Esophagus squamous epithelium (tissue), 4 donors: ENCODE data around the gene UNC13C.

ENCODE experiments used
- POLR2A ChIP-seq, 4 donors: fragments of 450-650 bp; IDR thresholded peaks; one replicate each; pipeline ENCODE4 v1.6.1; 2017; ENCODE audit warnings: antibody characterized with exemption in 4 of 4, mild to moderate bottlenecking in 4 of 4, moderate library complexity in 3 of 4
- TF ChIP-seq, protein P1 (sequence below), 6 experiments: fragments of 450-650 bp in 4 of 6; fragments of 200-600 bp in 2 of 6; sonication (generic) in 2 of 6; IDR thresholded peaks; one replicate each; pipeline ENCODE4 v1.5.1; 2016 to 2019; ENCODE audit warnings: antibody characterized with exemption in 6 of 6, mild to moderate bottlenecking in 4 of 6, moderate library complexity in 4 of 6

DNA sequence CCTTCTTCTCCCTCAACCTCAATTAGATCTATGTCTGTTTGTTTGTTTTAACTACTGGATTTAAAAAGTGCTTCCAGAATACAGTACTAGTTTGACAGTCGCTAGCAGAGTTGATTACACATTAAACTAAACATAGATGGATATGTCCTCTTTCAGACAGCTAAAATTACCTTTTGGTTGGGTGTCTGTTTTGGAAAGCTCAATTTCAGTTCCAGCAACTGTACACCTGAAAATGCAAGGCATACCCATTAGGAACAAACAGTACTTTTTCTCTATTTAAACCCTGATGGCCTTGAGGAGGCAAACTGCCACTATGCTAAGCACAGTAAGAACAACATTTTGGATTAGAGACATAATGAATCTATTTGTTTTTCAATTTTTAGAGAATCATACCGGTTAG is 234.4 kb downstream of the UNC13C start:
- TF ChIP-seq, protein P1, sequence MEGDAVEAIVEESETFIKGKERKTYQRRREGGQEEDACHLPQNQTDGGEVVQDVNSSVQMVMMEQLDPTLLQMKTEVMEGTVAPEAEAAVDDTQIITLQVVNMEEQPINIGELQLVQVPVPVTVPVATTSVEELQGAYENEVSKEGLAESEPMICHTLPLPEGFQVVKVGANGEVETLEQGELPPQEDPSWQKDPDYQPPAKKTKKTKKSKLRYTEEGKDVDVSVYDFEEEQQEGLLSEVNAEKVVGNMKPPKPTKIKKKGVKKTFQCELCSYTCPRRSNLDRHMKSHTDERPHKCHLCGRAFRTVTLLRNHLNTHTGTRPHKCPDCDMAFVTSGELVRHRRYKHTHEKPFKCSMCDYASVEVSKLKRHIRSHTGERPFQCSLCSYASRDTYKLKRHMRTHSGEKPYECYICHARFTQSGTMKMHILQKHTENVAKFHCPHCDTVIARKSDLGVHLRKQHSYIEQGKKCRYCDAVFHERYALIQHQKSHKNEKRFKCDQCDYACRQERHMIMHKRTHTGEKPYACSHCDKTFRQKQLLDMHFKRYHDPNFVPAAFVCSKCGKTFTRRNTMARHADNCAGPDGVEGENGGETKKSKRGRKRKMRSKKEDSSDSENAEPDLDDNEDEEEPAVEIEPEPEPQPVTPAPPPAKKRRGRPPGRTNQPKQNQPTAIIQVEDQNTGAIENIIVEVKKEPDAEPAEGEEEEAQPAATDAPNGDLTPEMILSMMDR (IDR thresholded peaks at IDR 0.05), result no peak
- no peak for TF ChIP-seq POLR2A (IDR thresholded peaks at IDR 0.05)
